GM23338 (cell line): Measurements from ENCODE around the gene MLLT10. TPM values are rescaled to one million over a fixed set of nuclear protein-coding genes. Genes with fewer than 3 reads are reported as not detected.

Source experiments
- ATAC-seq: fragments of 200-7000 bp; cut with Tn5 transposase; 3 replicates; pipeline ENCODE4 v1.9.1; 2020
- DNase-seq: peaks from one replicate; pipeline ENCODE4 v3.0.0-alpha.2; 2015; ENCODE audit warnings: low spot score
- H2AFZ ChIP-seq: fragments of 200-600 bp; sonication (generic); 2 replicates; pipeline ENCODE4 v1.8.0; 2016; ENCODE audit warnings: antibody characterized with exemption, mild to moderate bottlenecking, moderate library complexity
- H3F3A ChIP-seq: fragments of 200-600 bp; sonication (generic); replicated peaks from 2 replicates; pipeline ENCODE4 v1.8.0; 2017; ENCODE audit warnings: antibody characterized with exemption, mixed run types, low read depth
- H3K27ac ChIP-seq: fragments of 200-600 bp; sonication (generic); 2 replicates; pipeline ENCODE4 v1.6.1; 2016; ENCODE audit warnings: low read depth
- H3K27me3 ChIP-seq: fragments of 200-600 bp; sonication (generic); 2 replicates; pipeline ENCODE4 v1.8.0; 2016; ENCODE audit warnings: mild to moderate bottlenecking, mixed run types, moderate library complexity; ENCODE audit not compliant: insufficient read depth
- H3K36me3 ChIP-seq: fragments of 200-600 bp; sonication (generic); 2 replicates; pipeline ENCODE4 v1.8.0; 2016; ENCODE audit warnings: mild to moderate bottlenecking; ENCODE audit not compliant: insufficient read depth
- H3K4me1 ChIP-seq: fragments of 200-600 bp; sonication (generic); 2 replicates; pipeline ENCODE4 v1.8.0; 2016; ENCODE audit warnings: mild to moderate bottlenecking, moderate library complexity; ENCODE audit not compliant: insufficient read depth
- H3K4me2 ChIP-seq: fragments of 200-600 bp; sonication (generic); 2 replicates; pipeline ENCODE4 v1.7.1; 2017; ENCODE audit warnings: mixed run types
- H3K4me3 ChIP-seq: fragments of 200-600 bp; sonication (generic); 2 replicates; pipeline ENCODE4 v1.6.1; 2016; ENCODE audit warnings: mixed run types
- H3K79me2 ChIP-seq: fragments of 200-600 bp; sonication (generic); replicated peaks from 2 replicates; pipeline ENCODE4 v1.8.0; 2017; ENCODE audit warnings: mild to moderate bottlenecking; ENCODE audit not compliant: insufficient read depth
- H3K9me2 ChIP-seq: fragments of 200-600 bp; sonication (generic); 2 replicates; pipeline ENCODE4 v1.8.0; 2017; ENCODE audit not compliant: insufficient read depth
- H4K20me1 ChIP-seq: fragments of 200-600 bp; sonication (generic); replicated peaks from 2 replicates; pipeline ENCODE4 v1.8.0; 2017; ENCODE audit warnings: mild to moderate bottlenecking; ENCODE audit not compliant: insufficient read depth
- H3K27ac Mint-ChIP-seq: 2 replicates; pipeline ENCODE4 v1.8.0; 2020; ENCODE audit warnings: inconsistent platforms, mild to moderate bottlenecking, moderate library complexity, mixed read lengths
- H3K27me3 Mint-ChIP-seq: 3 replicates; pipeline ENCODE4 v1.8.0; 2022; ENCODE audit warnings: low read depth, mild to moderate bottlenecking, moderate library complexity, mixed read lengths, inconsistent platforms; ENCODE audit not compliant: insufficient read depth, poor library complexity
- H3K36me3 Mint-ChIP-seq: 3 replicates; pipeline ENCODE4 v1.8.0; 2021; ENCODE audit warnings: low read depth, mild to moderate bottlenecking, inconsistent platforms, moderate library complexity, mixed read lengths
- H3K4me1 Mint-ChIP-seq: 3 replicates; pipeline ENCODE4 v1.8.0; 2020; ENCODE audit warnings: mild to moderate bottlenecking, inconsistent platforms, mixed read lengths
- H3K4me3 Mint-ChIP-seq: 3 replicates; pipeline ENCODE4 v1.8.0; 2021; ENCODE audit warnings: moderate library complexity, mild to moderate bottlenecking, inconsistent platforms, mixed read lengths
- H3K9me3 Mint-ChIP-seq: 3 replicates; pipeline ENCODE4 v1.8.0; 2020; ENCODE audit warnings: moderate library complexity, mild to moderate bottlenecking, inconsistent platforms, mixed read lengths
- CREB1 ChIP-seq: fragments of 250-450 bp; sonication (Bioruptor Pico); IDR thresholded peaks from 2 replicates; pipeline ENCODE4 v1.5.0; 2020; ENCODE audit warnings: low read depth, mild to moderate bottlenecking, moderate library complexity
- CTCF ChIP-seq, 2 experiments: fragments of 200-600 bp in 1 of 2; sonication (generic) in 1 of 2; conservative IDR thresholded peaks; 2 replicates each; pipeline versions ENCODE4 v1.5.1 to v1.6.1; 2016 to 2017; ENCODE audit warnings: antibody characterized with exemption in 2 of 2, low read depth in 2 of 2, mild to moderate bottlenecking in 2 of 2, moderate library complexity in 1 of 2
- EZH2 ChIP-seq: fragments of 200-600 bp; sonication (generic); IDR thresholded peaks from one replicate; pipeline ENCODE4 v1.8.0; 2017; ENCODE audit warnings: antibody characterized with exemption, mild to moderate bottlenecking, low read depth; ENCODE audit not compliant: unreplicated experiment
- EZH2phosphoT487 ChIP-seq: fragments of 200-600 bp; sonication (generic); IDR thresholded peaks from one replicate; pipeline ENCODE4 v1.8.1; 2018; ENCODE audit warnings: antibody characterized with exemption; ENCODE audit not compliant: unreplicated experiment
- JUNB ChIP-seq: IDR thresholded peaks from one replicate; pipeline ENCODE4 v1.6.1; 2016; ENCODE audit warnings: antibody characterized with exemption; ENCODE audit not compliant: unreplicated experiment
- NANOG ChIP-seq: IDR thresholded peaks from 2 replicates; pipeline ENCODE4 v1.6.1; 2016; ENCODE audit warnings: antibody characterized with exemption, borderline replicate concordance
- REST ChIP-seq: IDR thresholded peaks from one replicate; pipeline ENCODE4 v1.6.1; 2018; ENCODE audit warnings: antibody characterized with exemption; ENCODE audit not compliant: unreplicated experiment
- STAT1 ChIP-seq: IDR thresholded peaks from one replicate; pipeline ENCODE4 v1.6.1; 2016; ENCODE audit warnings: antibody characterized with exemption; ENCODE audit not compliant: unreplicated experiment
- ZNF114 ChIP-seq: fragments of 250-450 bp; sonication (Bioruptor Pico); IDR thresholded peaks from 2 replicates; pipeline ENCODE4 v1.5.0; 2020; ENCODE audit warnings: mild to moderate bottlenecking, moderate library complexity
- ZNF331 ChIP-seq: fragments of 250-450 bp; sonication (Bioruptor Pico); IDR thresholded peaks from 2 replicates; pipeline ENCODE4 v1.5.0; 2020; ENCODE audit warnings: low read depth, mild to moderate bottlenecking, moderate library complexity
- ZNF462 ChIP-seq: fragments of 250-450 bp; sonication (Bioruptor Pico); IDR thresholded peaks from 2 replicates; pipeline ENCODE4 v1.5.0; 2020; ENCODE audit warnings: mild to moderate bottlenecking, moderate library complexity
- polyA plus RNA-seq: library from polyadenylated mRNA; unstranded; fragments of >200 nt; fragmentation: Nextera tagmentation; extraction: Ambion mirVana; gene quantifications from 2 replicates; pipeline ENCODE4 v1.2.1, GENCODE V29; 2016
- total RNA-seq: library from RNA; depleted of rRNA; stranded (reverse); fragments of >200 nt; shearing (Covaris generic); gene quantifications from 2 replicates; pipeline ENCODE4 v1.2.3, GENCODE V29; 2014

The MLLT10 gene
- total and polyA plus RNA-seq, 2 experiments from 2014 or later: 28.8 to 55.4 TPM

GRCh38 chr10:21727452-21728168 is 193.6 kb downstream of the MLLT10 start (continued):
- TF ChIP-seq EZH2phosphoT487 (no peak), CREB1 (CRISPR knock-in tag) (no peak), NANOG (no peak), ZNF114 (CRISPR knock-in tag) (no peak)

GRCh38 chr10:21728618-21729017 is 194.6 kb downstream of the MLLT10 start:
- Histone ChIP-seq H3K4me2 (no peak overlapping the region), H3K79me2 (0 out of 2 replicates have a peak, but pooled peaks cover 5% of the 10 kb centered on the region), H3F3A (no peaks in the 10 kb centered on the region), H3K9me2 (no peaks in the 10 kb centered on the region), H3K36me3 (no peaks in the 10 kb centered on the region; the same call in 1 of the 2 replicates), H4K20me1 (no peaks in the 10 kb centered on the region), H3K27ac (no peak overlapping the region), H3K4me3 (no peak overlapping the region), H3K27me3 (no peaks in the 10 kb centered on the region), H3K4me1 (peaks cover 29% of the 10 kb centered on the region), H2AFZ (no peak overlapping the region)
- no peak overlapping the region for H3K4me3 Mint-ChIP-seq
- ATAC-seq (no peak), DNase-seq (no peak)
- H3K9me3 Mint-ChIP-seq: no peaks in the 10 kb centered on the region
- peaks cover 24% of the 10 kb centered on the region; the same call in 2 of the 3 replicates for H3K36me3 Mint-ChIP-seq
- peak overlapping the region; percentile 46; the same call in 1 of the 2 replicates for H3K27ac Mint-ChIP-seq
- peaks cover 54% of the 10 kb centered on the region for H3K4me1 Mint-ChIP-seq
- H3K27me3 Mint-ChIP-seq: no peaks in the 10 kb centered on the region
- TF ChIP-seq EZH2phosphoT487: no peak
- TF ChIP-seq ZNF114 (CRISPR knock-in tag): no peak
- TF ChIP-seq CREB1 (CRISPR knock-in tag): no peak
- no peak for TF ChIP-seq NANOG
- no peak for TF ChIP-seq ZNF331
- no peak for TF ChIP-seq STAT1
- TF ChIP-seq ZNF462 (CRISPR knock-in tag): no peak
- no peak for TF ChIP-seq REST
- no peak for TF ChIP-seq JUNB
- TF ChIP-seq EZH2: no peak
- no peak for TF ChIP-seq CTCF (conservative IDR thresholded peaks at IDR 0.05; ENCODE audit: low read depth in 2 of 2)
